ENCODE data around the gene EMC7.
"Not testable (repeated sequence)": the region's sequence is repeated elsewhere in the genome, so short reads cannot be mapped to it uniquely, and the experiment has no call there.

The EMC7 gene

DNA sequence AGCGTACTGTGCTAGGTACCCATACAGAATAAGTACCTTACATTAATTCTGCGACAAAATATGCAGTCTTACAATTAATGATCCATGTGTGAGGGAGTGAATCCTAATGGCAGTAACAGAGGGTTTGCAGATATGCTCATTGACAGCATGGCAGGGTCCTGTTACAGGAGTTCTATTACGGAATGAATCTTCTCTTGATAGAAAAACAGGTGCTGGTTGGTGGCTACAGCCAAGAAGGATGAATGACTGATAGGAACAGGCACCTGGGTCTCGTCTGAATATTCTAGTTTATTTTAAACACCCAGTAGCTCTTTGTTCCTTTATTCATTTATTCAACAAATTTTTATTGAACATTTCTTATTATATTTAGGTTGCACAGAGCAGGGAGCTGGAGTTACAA lies 23.0 kb upstream of the EMC7 start:
- H3K9ac ChIP-seq (ENCODE audit: insufficient read length, low read depth) = no peak overlapping the region
- H3K27me3 ChIP-seq (ENCODE audit: insufficient read depth, insufficient read length) = no peaks in the 10 kb centered on the region
- no peaks in the 10 kb centered on the region for H3K4me1 ChIP-seq (ENCODE audit: insufficient read depth, insufficient read length)
- no peaks in the 10 kb centered on the region for H3K9me3 ChIP-seq (ENCODE audit: insufficient read depth, low read length)
- H3K36me3 ChIP-seq (ENCODE audit: insufficient read depth, insufficient read length, low read length) = no peaks in the 10 kb centered on the region
- no peak for TF ChIP-seq SUZ12 (IDR thresholded peaks at IDR 0.05; ENCODE audit: extremely low read depth, insufficient read depth, insufficient read length)
- TF ChIP-seq ZNF274 (IDR thresholded peaks at IDR 0.05; ENCODE audit: low read depth, low read length) = no peak
- TF ChIP-seq YY1 (IDR thresholded peaks at IDR 0.05; ENCODE audit: insufficient read depth, insufficient read length) = no peak
- H3K4me3 ChIP-seq (ENCODE audit: insufficient read length, low read depth) = no peak overlapping the region
- DNase-seq (ENCODE audit: low read depth, low spot score) = no peak

DNA sequence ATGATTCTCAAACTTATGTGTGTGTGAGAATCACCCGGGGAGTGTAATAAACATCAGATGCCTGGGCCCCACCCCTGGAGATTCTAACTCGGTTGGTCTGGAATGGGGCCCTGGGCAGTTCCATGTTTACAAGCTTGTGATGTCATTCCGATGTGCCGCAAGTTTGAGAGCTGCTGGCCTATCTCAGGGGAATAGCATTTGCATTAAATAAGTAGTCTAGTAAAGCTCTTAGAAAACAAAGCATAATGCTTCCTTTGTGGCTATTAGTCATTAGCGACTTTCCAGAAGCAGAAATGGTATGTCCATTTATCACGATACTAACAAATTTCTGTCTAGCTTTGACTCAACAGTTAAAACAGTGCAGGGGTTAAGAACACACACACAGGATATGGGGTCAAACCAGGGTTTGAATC lies 21.1 kb upstream of the EMC7 start:
- Histone ChIP-seq H3K9me3 (ENCODE audit: insufficient read depth, low read length) (no peaks in the 10 kb centered on the region), H3K27me3 (ENCODE audit: insufficient read depth, insufficient read length) (no peaks in the 10 kb centered on the region), H3K36me3 (ENCODE audit: insufficient read depth, insufficient read length, low read length) (no peaks in the 10 kb centered on the region), H3K4me1 (ENCODE audit: insufficient read depth, insufficient read length) (no peaks in the 10 kb centered on the region), H3K4me3 (ENCODE audit: insufficient read length, low read depth) (no peak overlapping the region), H3K9ac (ENCODE audit: insufficient read length, low read depth) (no peak overlapping the region)
- DNase-seq (ENCODE audit: low read depth, low spot score) = no peak
- TF ChIP-seq YY1 (IDR thresholded peaks at IDR 0.05; ENCODE audit: insufficient read depth, insufficient read length) = no peak
- no peak for TF ChIP-seq ZNF274 (IDR thresholded peaks at IDR 0.05; ENCODE audit: low read depth, low read length)
- no peak for TF ChIP-seq SUZ12 (IDR thresholded peaks at IDR 0.05; ENCODE audit: extremely low read depth, insufficient read depth, insufficient read length)

DNA sequence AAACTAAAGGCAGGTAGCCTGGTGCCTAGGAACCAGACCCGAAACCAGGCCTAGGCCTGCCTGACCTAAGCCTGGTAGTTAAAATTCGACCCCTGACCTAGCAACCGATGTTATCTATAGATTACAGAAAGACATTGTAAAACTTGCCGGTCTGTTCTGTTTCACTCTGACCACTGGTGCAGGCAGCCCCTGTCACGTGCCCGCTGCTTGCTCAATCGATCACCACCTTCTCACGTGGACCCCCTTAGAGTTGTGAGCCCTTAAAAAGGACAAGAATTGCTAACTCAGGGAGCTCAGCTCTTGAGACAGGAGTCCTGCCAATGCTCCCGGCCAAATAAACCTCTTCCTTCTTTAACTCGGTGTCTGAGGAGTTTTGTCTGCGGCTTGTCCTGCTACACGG lies 20.1 kb upstream of the EMC7 start:
- not testable (repeated sequence) for H3K9ac ChIP-seq (ENCODE audit: insufficient read length, low read depth); H3K27me3 ChIP-seq (ENCODE audit: insufficient read depth, insufficient read length); H3K36me3 ChIP-seq (ENCODE audit: insufficient read depth, insufficient read length, low read length); H3K4me1 ChIP-seq (ENCODE audit: insufficient read depth, insufficient read length); H3K4me3 ChIP-seq (ENCODE audit: insufficient read length, low read depth); H3K9me3 ChIP-seq (ENCODE audit: insufficient read depth, low read length); DNase-seq (ENCODE audit: low read depth, low spot score)

DNA sequence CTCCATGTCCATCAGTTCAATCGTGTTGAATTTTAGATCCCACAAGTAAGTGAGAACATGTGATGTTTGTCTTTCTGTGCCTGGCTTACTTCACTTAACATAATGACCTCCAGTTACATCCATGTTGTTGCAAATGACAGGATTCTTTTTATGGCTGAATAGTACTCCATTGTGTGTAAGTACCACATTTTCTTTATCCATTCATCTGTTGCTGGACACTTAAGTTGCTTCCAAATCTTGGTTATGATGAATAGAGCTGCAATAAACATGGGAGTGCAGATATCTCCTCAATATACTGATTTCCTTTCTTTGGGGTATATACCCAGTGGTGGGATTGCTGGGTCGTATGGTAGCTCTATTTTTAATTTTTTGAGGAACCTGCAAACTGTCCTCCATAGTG lies 18.8 kb upstream of the EMC7 start:
- not testable (repeated sequence) for DNase-seq (ENCODE audit: low read depth, low spot score)

DNA sequence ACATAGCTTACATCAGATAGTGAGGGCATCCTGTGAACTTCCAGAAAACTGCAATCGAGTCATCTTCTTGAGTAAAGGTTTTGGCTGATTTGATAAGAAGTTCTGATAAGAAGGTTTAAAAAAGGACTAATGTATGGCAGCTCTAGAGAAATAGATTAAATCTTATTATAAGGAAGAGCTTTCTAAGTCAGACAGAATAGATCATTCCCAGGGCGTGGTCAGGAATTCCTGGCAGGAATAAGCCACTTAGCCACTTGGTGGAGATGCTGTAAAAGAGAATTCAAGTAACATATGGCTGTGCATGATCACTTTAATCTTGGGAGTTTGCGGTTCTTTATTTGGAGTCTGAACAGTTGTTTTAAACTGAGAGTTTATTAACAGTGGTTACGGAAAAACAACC lies 17.6 kb upstream of the EMC7 start:
- Histone ChIP-seq H3K4me3 (ENCODE audit: insufficient read length, low read depth) (no peak overlapping the region), H3K4me1 (ENCODE audit: insufficient read depth, insufficient read length) (no peaks in the 10 kb centered on the region), H3K9ac (ENCODE audit: insufficient read length, low read depth) (no peak overlapping the region), H3K36me3 (ENCODE audit: insufficient read depth, insufficient read length, low read length) (no peaks in the 10 kb centered on the region), H3K9me3 (ENCODE audit: insufficient read depth, low read length) (no peaks in the 10 kb centered on the region; the same call in 1 of the 2 replicates), H3K27me3 (ENCODE audit: insufficient read depth, insufficient read length) (no peaks in the 10 kb centered on the region)
- TF ChIP-seq SUZ12 (IDR thresholded peaks at IDR 0.05; ENCODE audit: extremely low read depth, insufficient read depth, insufficient read length) (no peak), ZNF274 (IDR thresholded peaks at IDR 0.05; ENCODE audit: low read depth, low read length) (no peak), YY1 (IDR thresholded peaks at IDR 0.05; ENCODE audit: insufficient read depth, insufficient read length) (no peak)
- no peak for DNase-seq (ENCODE audit: low read depth, low spot score)

More for the DNA sequence above, 18.8 kb upstream of the EMC7 start:
- not testable (repeated sequence) for H3K9me3 ChIP-seq (ENCODE audit: insufficient read depth, low read length); H3K4me3 ChIP-seq (ENCODE audit: insufficient read length, low read depth); H3K9ac ChIP-seq (ENCODE audit: insufficient read length, low read depth); H3K4me1 ChIP-seq (ENCODE audit: insufficient read depth, insufficient read length); H3K27me3 ChIP-seq (ENCODE audit: insufficient read depth, insufficient read length); H3K36me3 ChIP-seq (ENCODE audit: insufficient read depth, insufficient read length, low read length)

DNA sequence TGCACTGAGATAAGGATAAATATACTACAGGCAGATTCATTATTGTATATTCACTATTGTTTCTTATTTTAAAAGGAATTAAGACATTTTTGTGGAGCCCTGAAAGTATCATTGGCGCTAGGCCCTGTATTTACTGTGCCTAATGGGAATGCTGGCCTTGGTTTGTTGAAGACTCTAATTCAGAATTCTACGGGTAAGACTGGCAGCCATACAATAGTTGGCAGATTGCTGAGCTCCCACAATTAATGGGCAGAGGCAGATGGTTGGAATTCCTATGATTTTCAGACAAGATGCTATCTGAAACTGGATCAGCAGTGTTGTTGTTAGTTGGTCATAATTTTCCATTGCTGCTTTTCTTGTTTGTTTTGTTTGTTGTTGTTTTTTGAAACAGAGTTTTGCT lies 15.0 kb upstream of the EMC7 start:
- Histone ChIP-seq H3K9ac (ENCODE audit: insufficient read length, low read depth) (no peak overlapping the region), H3K4me1 (ENCODE audit: insufficient read depth, insufficient read length) (no peaks in the 10 kb centered on the region), H3K36me3 (ENCODE audit: insufficient read depth, insufficient read length, low read length) (no peaks in the 10 kb centered on the region), H3K27me3 (ENCODE audit: insufficient read depth, insufficient read length) (no peaks in the 10 kb centered on the region), H3K4me3 (ENCODE audit: insufficient read length, low read depth) (no peak overlapping the region), H3K9me3 (ENCODE audit: insufficient read depth, low read length) (no peaks in the 10 kb centered on the region; the same call in 1 of the 2 replicates)
- TF ChIP-seq ZNF274 (IDR thresholded peaks at IDR 0.05; ENCODE audit: low read depth, low read length) (no peak), YY1 (IDR thresholded peaks at IDR 0.05; ENCODE audit: insufficient read depth, insufficient read length) (no peak), SUZ12 (IDR thresholded peaks at IDR 0.05; ENCODE audit: extremely low read depth, insufficient read depth, insufficient read length) (no peak)
- no peak for DNase-seq (ENCODE audit: low read depth, low spot score)

DNA sequence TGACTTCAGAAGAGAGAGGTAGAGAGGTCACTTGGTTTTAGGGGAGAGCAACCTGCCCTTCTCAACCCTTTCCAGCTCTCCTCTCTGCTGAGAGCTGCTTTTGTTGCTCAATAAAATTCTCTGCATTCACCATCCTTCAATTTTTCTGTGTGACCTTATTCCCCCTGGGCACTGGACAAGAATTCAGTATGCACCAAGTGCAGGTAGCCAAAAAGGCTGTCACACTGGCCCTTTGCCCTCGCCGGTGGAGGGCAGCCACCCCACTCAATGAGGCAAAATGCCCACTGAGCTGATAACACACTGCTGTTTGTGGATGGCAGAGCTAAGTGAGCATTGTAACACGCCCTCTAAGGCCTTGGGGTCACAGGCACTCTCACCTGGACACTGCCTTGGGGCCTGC lies 13.1 kb upstream of the EMC7 start:
- Histone ChIP-seq H3K27me3 (ENCODE audit: insufficient read depth, insufficient read length) (no peaks in the 10 kb centered on the region), H3K9ac (ENCODE audit: insufficient read length, low read depth) (no peak overlapping the region), H3K4me1 (ENCODE audit: insufficient read depth, insufficient read length) (no peaks in the 10 kb centered on the region), H3K9me3 (ENCODE audit: insufficient read depth, low read length) (no peaks in the 10 kb centered on the region; the same call in 1 of the 2 replicates), H3K36me3 (ENCODE audit: insufficient read depth, insufficient read length, low read length) (no peaks in the 10 kb centered on the region), H3K4me3 (ENCODE audit: insufficient read length, low read depth) (no peak overlapping the region)
- DNase-seq (ENCODE audit: low read depth, low spot score) = no peak
- TF ChIP-seq SUZ12 (IDR thresholded peaks at IDR 0.05; ENCODE audit: extremely low read depth, insufficient read depth, insufficient read length) (no peak), ZNF274 (IDR thresholded peaks at IDR 0.05; ENCODE audit: low read depth, low read length) (no peak), YY1 (IDR thresholded peaks at IDR 0.05; ENCODE audit: insufficient read depth, insufficient read length) (no peak)

DNA sequence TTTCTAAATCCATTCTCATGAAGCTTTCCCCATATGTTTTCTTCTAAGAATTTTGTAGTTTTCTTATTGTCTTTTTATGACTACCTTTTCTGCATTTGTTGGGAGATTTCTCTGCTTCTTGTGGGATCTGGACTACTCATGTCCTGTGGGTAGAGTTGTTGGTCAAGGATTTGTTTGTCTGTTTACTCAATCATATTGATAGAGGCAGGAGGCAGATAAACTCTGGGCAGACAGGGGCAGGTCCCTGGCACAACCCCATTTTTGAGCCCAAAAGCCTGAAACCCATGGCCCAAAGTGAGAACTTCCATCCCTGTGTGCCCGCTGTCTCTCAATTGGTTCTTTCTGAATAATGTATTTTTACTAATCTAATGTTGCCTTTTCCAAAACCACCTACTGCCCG lies 12.6 kb upstream of the EMC7 start:
- Histone ChIP-seq H3K4me3 (ENCODE audit: insufficient read length, low read depth) (no peak overlapping the region), H3K4me1 (ENCODE audit: insufficient read depth, insufficient read length) (no peaks in the 10 kb centered on the region), H3K9me3 (ENCODE audit: insufficient read depth, low read length) (no peaks in the 10 kb centered on the region; the same call in 1 of the 2 replicates), H3K9ac (ENCODE audit: insufficient read length, low read depth) (no peak overlapping the region), H3K36me3 (ENCODE audit: insufficient read depth, insufficient read length, low read length) (no peaks in the 10 kb centered on the region), H3K27me3 (ENCODE audit: insufficient read depth, insufficient read length) (no peaks in the 10 kb centered on the region)
- TF ChIP-seq SUZ12 (IDR thresholded peaks at IDR 0.05; ENCODE audit: extremely low read depth, insufficient read depth, insufficient read length) (no peak), YY1 (IDR thresholded peaks at IDR 0.05; ENCODE audit: insufficient read depth, insufficient read length) (no peak), ZNF274 (IDR thresholded peaks at IDR 0.05; ENCODE audit: low read depth, low read length) (no peak)
- no peak for DNase-seq (ENCODE audit: low read depth, low spot score)

Measured in NT2/D1 (cell line).